ENCODE data around the gene IRS1.

- TF ChIP-seq CTCF (optimal IDR thresholded peaks at IDR 0.05 in 1 of 3, IDR thresholded peaks at IDR 0.05 in 1 of 3, conservative IDR thresholded peaks at IDR 0.05 in 1 of 3; ENCODE audit: extremely low read depth in 1 of 3, insufficient read depth in 2 of 3, low read length in 3 of 3) = no peak
- TF ChIP-seq EZH2 (IDR thresholded peaks at IDR 0.05; ENCODE audit: low read length) = no peak
Measured at GRCh38 chr2:226730481-226730880, 69.1 kb downstream of the IRS1 start.

Data from keratinocyte (primary cell).